NCI-H345 (cell line): ENCODE results near the gene S100A2.
"Not testable (repeated sequence)": the region's sequence is repeated elsewhere in the genome, so short reads cannot be mapped to it uniquely, and the experiment has no call there.

Experiments
- DNase-seq: peaks from one replicate; lab custom pipeline; 2025; lab: John Stamatoyannopoulos, UW

S100A2 gene

DNA sequence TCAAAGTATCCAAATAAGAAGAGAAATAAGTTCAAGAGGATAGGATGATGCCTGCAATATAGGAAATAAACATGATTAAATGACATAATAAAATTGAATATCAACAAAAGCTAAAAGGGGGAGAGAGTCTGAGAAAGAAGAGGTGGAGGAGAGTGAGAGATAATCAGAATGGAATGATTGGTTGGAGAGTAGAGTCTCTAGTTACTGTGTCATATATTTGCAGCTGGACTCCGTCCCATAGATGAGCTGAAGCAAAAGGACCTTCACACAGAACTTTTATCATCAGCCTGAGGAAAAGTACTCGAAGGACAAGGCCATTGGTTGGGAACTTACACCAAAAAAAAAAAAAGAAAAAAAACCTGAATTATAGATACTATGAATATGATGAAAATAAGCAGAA, 22.8 kb upstream of the S100A2 start:
- no peak for DNase-seq

DNA sequence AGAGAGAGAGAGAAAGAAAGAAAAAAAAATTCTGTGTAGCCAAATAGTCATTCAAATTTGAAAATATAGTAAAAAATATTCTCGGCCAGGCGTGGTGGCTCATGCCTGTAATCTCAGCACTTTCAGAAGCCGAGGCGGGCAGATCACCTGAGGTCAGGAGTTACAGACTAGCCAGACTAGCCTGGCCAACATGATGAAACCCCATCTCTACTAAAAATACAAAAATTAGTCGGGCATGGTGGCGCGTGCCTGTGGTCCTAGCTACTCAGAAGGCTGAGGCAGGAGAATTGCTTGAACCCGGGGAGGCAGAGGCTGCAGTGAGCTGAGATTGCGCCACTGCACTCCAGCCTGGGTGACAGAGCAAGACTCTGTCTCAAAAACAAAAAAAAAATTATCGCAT, 22.4 kb upstream of the S100A2 start:
- DNase-seq: not testable (repeated sequence)

GRCh38 chr1:153587314-153587713, 21.7 kb upstream of the S100A2 start:
- no peak for DNase-seq

GRCh38 chr1:153586347-153586746, 20.7 kb upstream of the S100A2 start:
- DNase-seq: no peak

DNA sequence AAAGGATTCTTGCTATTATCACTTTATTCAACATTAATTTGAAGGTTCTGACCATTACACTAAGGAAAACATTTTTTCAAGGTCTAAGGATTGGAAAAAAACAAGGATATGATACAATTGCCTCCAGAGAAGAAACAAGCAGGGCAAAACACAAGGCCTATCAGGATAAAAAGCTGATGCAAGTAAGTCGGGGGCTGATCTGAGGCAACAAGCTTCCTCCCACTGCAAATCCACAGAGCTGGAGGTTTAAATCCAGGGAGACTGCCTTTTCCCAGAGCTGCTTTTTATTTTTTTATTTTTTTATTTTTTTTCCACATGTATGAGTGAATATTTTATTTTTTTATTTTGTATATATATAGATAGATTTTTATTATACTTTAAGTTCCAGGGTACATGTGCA, 19.4 kb upstream of the S100A2 start:
- no peak for DNase-seq

- no peak for DNase-seq
Observed at GRCh38 chr1:153583976-153584375, 18.3 kb upstream of the S100A2 start.

DNA sequence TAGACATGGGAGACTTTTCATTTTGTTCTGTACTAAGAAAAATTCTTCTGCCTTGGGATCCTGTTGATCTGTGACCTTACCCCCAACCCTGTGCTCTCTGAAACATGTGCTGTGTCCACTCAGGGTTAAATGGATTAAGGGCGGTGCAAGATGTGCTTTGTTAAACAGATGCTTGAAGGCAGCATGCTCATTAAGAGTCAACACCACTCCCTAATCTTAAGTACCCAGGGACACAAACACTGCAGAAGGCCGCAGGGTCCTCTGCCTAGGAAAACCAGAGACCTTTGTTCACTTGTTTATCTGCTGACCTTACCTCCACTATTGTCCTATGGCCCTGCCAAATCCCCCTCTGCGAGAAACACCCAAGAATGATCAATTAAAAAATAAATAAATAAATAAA, 17.9 kb upstream of the S100A2 start:
- DNase-seq: not testable (repeated sequence)

GRCh38 chr1:153582836-153583235, 17.2 kb upstream of the S100A2 start:
- not testable (repeated sequence) for DNase-seq

DNA sequence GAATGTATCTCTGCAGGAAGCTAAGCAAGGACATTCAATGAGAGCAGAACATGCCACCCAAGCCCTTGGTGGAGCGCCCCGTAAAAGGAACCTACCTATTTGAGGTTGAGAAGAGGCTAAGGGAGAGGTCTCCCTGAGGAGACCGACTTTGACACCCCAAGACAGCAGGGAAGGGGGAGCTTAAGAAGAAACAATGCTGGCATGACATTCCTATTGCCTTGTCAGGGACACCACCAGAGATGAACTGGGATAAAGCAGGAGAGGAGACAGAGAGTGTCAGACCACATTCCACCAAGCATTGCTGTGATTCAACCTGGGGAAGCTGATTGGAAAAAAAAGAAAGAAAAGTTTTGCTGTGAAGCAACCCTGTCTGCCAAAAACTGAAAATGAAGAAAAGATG, 13.3 kb upstream of the S100A2 start:
- no peak for DNase-seq

DNA sequence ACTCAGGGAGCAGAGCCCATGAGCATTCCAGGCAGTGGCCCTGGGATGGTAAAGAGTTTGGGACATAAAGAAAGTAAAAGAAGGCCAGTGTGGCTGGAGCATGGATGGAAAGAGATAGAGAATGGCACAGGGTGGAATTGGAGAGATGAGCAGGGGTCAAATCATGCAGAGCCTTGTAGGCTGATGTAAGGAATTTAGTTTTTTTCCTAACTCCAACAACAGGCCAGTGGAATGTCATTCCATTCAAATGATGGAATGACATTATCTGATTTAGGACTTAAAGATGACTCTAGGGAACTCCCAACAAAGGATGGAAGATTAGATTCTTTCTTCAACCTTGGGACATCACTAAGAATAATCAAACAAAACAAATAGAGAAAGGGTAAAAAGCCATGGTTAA, 12.8 kb upstream of the S100A2 start:
- DNase-seq: no peak

- no peak for DNase-seq
Observed at GRCh38 chr1:153577624-153578051, 12.0 kb upstream of the S100A2 start.

GRCh38 chr1:153577138-153577537, 11.5 kb upstream of the S100A2 start:
- no peak for DNase-seq

DNA sequence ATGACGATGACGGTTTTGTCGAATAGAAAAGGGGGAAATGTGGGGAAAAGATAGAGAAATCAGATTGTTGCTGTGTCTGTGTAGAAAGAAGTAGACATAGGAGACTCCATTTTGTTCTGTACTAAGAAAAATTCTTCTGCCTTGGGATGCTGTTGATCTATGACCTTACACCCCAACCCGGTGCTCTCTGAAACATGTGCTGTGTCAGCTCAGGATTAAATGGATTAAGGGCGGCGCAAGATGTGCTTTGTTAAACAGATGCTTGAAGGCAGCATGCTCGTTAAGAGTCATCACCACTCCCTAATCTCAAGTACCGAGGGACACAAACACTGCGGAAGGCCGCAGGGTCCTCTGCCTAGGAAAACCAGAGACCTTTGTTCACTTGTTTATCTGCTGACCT, 9.9 kb upstream of the S100A2 start:
- not testable (repeated sequence) for DNase-seq

GRCh38 chr1:153575081-153575491, 9.4 kb upstream of the S100A2 start:
- not testable (repeated sequence) for DNase-seq

DNA sequence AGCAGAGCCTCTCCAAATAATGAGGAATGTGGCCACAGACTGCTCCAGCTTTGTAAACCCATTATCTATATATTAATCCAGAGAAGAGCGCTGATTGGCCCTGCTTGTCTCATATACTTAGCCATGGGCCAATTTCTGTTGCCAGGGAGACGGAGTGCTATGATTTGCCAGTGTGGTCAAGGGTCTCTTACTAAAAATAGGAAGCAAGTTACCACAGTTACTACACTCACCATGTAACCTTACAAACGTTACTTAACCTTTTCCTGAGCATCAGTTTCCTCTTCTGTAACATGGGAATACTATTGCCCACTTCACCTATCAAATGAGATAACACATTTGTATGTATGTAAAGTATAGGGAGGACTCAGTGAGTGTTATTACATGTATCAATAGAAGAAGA, 7.7 kb upstream of the S100A2 start:
- no peak for DNase-seq

DNA sequence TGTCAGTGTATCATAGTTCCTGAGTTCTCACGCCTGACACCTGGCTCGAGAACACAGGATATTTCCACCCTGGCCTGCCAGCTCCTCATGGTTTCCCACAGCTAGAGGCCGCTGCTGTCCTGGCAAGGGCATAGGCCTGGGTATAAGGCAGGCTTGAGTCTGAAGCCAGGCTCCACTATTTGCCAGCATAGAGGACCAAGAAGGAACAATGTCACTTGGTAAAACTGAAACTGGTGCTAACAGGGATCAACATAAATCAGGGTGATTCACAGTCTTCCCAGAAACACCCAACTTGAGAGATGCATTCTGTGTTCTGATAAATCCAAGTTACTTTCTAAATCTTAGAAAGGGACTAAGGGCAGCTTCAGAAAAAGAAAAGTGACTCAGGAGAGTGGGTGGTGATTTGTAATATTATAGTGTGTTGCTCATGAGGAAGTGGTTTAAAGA, 6.9 kb upstream of the S100A2 start:
- DNase-seq: peak; percentile 64

GRCh38 chr1:153571706-153572105, 6.1 kb upstream of the S100A2 start:
- no peak for DNase-seq

DNA sequence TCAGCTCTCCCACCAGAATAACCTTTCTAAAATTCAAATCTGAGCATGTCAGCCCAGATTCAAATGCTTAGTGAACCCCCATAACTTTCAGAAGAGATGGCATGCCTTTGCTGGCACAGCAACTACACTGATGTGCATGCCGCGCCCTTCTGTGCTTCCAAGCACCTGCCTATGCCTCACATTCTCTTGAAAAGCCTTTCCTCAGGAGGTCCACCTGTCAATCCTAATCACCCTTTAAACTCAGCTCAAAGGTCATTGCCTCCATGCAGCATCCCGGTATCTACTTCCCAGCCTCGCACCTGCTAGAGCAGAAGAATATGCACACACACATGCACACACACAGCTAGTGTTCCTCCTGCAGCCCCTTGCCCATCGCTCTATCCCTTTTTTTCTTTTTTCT, 5.2 kb upstream of the S100A2 start:
- DNase-seq: no peak

- DNase-seq: no peak
Observed at GRCh38 chr1:153569465-153569864, 3.8 kb upstream of the S100A2 start.

DNA sequence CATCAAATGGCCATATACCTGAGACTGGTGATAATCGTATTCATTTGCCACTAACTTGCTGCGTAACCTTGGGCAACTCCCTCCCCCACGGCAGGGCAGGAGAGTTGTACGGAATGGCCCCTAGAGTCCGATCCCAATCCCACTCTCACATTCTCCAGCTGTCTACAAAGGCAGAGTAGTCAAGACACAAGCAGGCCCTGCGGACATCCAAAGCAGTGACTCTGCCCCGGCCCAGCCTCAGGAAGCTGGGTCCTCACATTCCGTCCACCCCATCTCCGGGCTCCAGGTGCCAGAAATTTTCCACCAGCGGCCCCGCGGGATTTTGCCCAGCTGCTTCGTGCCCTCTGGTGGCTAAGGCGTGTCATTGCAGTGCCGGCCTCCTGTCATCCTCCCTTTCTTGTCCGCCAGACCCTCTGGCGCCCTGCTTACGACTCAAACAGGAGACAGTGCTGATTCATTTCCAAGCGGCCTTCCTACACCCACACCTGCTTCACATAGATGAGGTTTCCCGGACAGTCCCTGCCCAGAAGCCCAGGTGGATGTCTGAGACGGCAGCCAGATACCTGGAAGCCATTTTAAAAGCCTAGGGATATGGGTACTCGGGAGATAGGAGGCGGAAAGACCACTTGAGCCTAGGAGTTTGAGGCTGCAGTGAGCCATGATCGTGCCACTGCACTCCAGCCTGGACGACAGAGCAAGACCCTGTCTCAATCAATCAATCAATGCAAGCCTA, 2.9 kb upstream of the S100A2 start:
- peak; percentile 96 for DNase-seq

GRCh38 chr1:153567621-153568366, 2.1 kb upstream of the S100A2 start:
- peak; percentile 28 for DNase-seq

DNA sequence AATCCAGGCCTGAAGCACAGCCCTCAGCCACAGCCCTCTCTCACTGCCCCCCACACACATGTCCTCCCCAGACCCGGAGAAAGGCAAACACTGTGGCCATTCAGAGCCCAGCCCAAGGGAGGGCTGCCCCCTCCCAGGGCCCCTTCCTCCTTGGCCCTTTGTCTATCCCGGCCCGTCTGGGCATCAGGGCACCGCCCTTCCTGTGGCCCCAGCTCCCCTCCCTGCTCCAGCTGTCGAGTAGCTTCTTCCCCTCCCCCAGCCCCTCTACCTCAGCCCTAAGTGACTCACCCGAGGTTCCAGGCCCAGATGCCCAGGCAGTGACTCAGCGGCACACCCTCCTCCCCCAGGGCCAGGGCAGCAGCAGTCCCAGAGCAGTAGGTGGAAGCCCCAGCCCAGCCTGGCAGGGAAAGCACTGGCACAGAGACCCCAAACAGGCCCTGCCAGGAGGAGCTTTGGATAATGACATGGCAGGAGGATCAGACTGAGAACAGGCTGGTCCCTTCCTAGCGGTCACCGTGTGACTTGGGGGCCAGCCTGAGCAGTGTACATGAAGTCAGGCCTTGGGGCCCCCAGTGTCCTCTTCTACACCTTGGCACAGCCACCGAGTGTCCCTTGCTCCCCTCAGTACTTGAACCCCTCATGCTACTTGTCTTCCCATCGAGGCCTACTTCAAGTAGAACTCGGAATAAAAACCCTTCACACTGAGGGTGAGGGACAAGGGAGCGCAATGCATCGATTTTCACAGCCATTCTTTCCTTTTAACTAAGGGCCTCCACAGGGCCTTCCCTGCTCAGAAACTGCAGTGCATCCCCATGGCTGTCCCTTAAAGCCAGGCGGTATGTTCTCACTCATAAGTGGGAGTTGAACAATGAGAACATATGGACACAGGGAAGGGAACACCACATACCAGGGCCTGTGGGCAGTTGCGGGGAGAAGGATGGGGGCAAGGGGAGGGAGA, 1.0 kb upstream of the S100A2 start:
- peak; percentile 93 for DNase-seq
